Astrocyte (in vitro differentiated cells and primary cell): ENCODE measurements around the gene EVI2B. TPM values are rescaled to one million over a fixed set of nuclear protein-coding genes. Genes with fewer than 3 reads are reported as not detected.

Source experiments
- DNase-seq: peaks from one replicate; pipeline ENCODE4 v3.0.0-alpha.2; 2010; ENCODE audit warnings: low read depth
- FAIRE-seq: peaks from 2 replicates; lab custom pipeline; 2011; peaks lifted over from hg19 to GRCh38; lab: Jason Lieb, UNC
- H2AFZ ChIP-seq: 2 replicates; pipeline ENCODE4 v1.6.0; 2012; ENCODE audit warnings: low read depth, low read length, inconsistent platforms
- H3K27ac ChIP-seq: 2 replicates; pipeline ENCODE4 v1.5.1; 2011; ENCODE audit warnings: low read depth, low read length, inconsistent platforms
- H3K27me3 ChIP-seq: 2 replicates; pipeline ENCODE4 v1.6.0; 2011; ENCODE audit warnings: low read length, inconsistent platforms; ENCODE audit not compliant: insufficient read depth
- H3K36me3 ChIP-seq: 2 replicates; pipeline ENCODE4 v1.5.1; 2011; ENCODE audit warnings: low read length, inconsistent platforms; ENCODE audit not compliant: insufficient read depth
- H3K4me1 ChIP-seq: 2 replicates; pipeline ENCODE4 v1.5.1; 2011; ENCODE audit warnings: low read length, inconsistent platforms; ENCODE audit not compliant: insufficient read depth
- H3K4me2 ChIP-seq: 2 replicates; pipeline ENCODE4 v1.6.0; 2012; ENCODE audit warnings: low read length, inconsistent platforms
- H3K4me3 ChIP-seq: 2 replicates; pipeline ENCODE4 v1.5.1; 2011; ENCODE audit warnings: low read depth, mild to moderate bottlenecking, low read length, inconsistent platforms; ENCODE audit not compliant: insufficient read depth
- H3K79me2 ChIP-seq: 2 replicates; pipeline ENCODE4 v1.6.0; 2012; ENCODE audit warnings: mild to moderate bottlenecking, low read length, inconsistent platforms; ENCODE audit not compliant: insufficient read depth
- H3K9ac ChIP-seq: 2 replicates; pipeline ENCODE4 v1.6.0; 2012; ENCODE audit warnings: mild to moderate bottlenecking, low read length, inconsistent platforms
- H3K9me3 ChIP-seq: 2 replicates; pipeline ENCODE4 v1.5.1; 2012; ENCODE audit warnings: low read depth, mild to moderate bottlenecking, low read length, inconsistent platforms; ENCODE audit not compliant: insufficient read depth
- H4K20me1 ChIP-seq: 2 replicates; pipeline ENCODE4 v1.6.0; 2012; ENCODE audit warnings: low read length, inconsistent platforms; ENCODE audit not compliant: insufficient read depth
- H3K27ac Mint-ChIP-seq: one replicate; pipeline ENCODE4 v1.8.0; 2021; ENCODE audit warnings: mild to moderate bottlenecking, mixed read lengths; ENCODE audit not compliant: unreplicated experiment
- H3K27me3 Mint-ChIP-seq: one replicate; pipeline ENCODE4 v1.8.0; 2021; ENCODE audit warnings: low read depth, mixed read lengths; ENCODE audit not compliant: unreplicated experiment
- H3K36me3 Mint-ChIP-seq: one replicate; pipeline ENCODE4 v1.8.0; 2021; ENCODE audit warnings: low read depth, mixed read lengths; ENCODE audit not compliant: unreplicated experiment
- H3K4me1 Mint-ChIP-seq: one replicate; pipeline ENCODE4 v1.8.0; 2021; ENCODE audit warnings: low read depth, mixed read lengths; ENCODE audit not compliant: unreplicated experiment
- H3K4me3 Mint-ChIP-seq: one replicate; pipeline ENCODE4 v1.8.0; 2021; ENCODE audit warnings: mild to moderate bottlenecking, moderate library complexity, mixed read lengths; ENCODE audit not compliant: unreplicated experiment
- H3K9me3 Mint-ChIP-seq: one replicate; pipeline ENCODE4 v1.8.0; 2021; ENCODE audit warnings: mild to moderate bottlenecking, mixed read lengths; ENCODE audit not compliant: unreplicated experiment
- EZH2 ChIP-seq: IDR thresholded peaks from 2 replicates; pipeline ENCODE4 v1.6.1; 2012; ENCODE audit warnings: mild to moderate bottlenecking, low read length, inconsistent platforms; ENCODE audit not compliant: insufficient read depth
- total RNA-seq: library from RNA; stranded (reverse); gene quantifications from 2 replicates; pipeline ENCODE4 v1.2.1, GENCODE V29; 2021
- TF ChIP-seq, protein P1 (sequence below): IDR thresholded peaks from 2 replicates; pipeline ENCODE4 v1.5.1; 2011; ENCODE audit warnings: low read depth, mild to moderate bottlenecking, inconsistent platforms, low read length, moderate library complexity; ENCODE audit not compliant: insufficient read depth

The EVI2B gene
- total RNA-seq, 1 donor from 2014 or later = 0.11 TPM

DNA sequence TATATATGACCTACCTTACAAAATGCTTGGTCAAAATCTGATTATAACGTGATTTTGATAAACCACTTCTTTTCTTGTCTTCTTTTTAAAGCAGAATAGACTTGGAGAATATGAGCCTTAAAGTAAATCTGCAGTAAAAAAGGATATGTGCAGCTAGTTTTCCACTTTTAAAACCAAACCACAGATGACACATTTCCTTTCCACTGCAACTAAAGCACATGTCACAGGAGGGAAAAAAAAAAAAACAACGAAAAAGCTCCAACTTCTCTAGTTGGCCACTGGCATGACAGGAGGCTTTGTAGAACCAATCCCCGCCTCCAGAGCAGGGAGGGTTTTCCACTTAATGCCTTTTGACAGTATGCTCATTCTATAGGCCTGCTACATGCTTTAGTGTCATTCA lies 7.6 kb upstream of the EVI2B start, which contains the start of gene EVI2A:
TSS of gene EVI2A (minus strand) at position 142 of the 400 bp plus-strand sequence. CDS start 2,609 bp downstream, outside the sequence.
- peak within 1 kb of the TSS; percentile 42 for H3K9ac ChIP-seq
- peak within 1 kb of the TSS; percentile 75 for H3K4me2 ChIP-seq
- Mint-ChIP-seq H3K27ac (peak within 1 kb of the TSS; percentile 66), H3K9me3 (no peaks in the 10 kb centered on the region), H3K27me3 (no peaks in the 10 kb centered on the region), H3K4me1 (peaks cover 27% of the 10 kb centered on the region), H3K4me3 (no peak within 1 kb of the TSS), H3K36me3 (peaks cover 10% of the 10 kb centered on the region)
- DNase-seq (peak; percentile 86), FAIRE-seq (peak; percentile 41)
- H3K4me3 ChIP-seq = peak within 1 kb of the TSS; percentile 36
- H3K9me3 ChIP-seq = no peaks in the 10 kb centered on the region
- H3K4me1 ChIP-seq = peaks cover 16% of the 10 kb centered on the region
- no peak for TF ChIP-seq EZH2
- TF ChIP-seq, protein P1, sequence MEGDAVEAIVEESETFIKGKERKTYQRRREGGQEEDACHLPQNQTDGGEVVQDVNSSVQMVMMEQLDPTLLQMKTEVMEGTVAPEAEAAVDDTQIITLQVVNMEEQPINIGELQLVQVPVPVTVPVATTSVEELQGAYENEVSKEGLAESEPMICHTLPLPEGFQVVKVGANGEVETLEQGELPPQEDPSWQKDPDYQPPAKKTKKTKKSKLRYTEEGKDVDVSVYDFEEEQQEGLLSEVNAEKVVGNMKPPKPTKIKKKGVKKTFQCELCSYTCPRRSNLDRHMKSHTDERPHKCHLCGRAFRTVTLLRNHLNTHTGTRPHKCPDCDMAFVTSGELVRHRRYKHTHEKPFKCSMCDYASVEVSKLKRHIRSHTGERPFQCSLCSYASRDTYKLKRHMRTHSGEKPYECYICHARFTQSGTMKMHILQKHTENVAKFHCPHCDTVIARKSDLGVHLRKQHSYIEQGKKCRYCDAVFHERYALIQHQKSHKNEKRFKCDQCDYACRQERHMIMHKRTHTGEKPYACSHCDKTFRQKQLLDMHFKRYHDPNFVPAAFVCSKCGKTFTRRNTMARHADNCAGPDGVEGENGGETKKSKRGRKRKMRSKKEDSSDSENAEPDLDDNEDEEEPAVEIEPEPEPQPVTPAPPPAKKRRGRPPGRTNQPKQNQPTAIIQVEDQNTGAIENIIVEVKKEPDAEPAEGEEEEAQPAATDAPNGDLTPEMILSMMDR = no peak
- peaks cover 3% of the 10 kb centered on the region for H3K79me2 ChIP-seq
- H3K27me3 ChIP-seq = no peaks in the 10 kb centered on the region
- H2AFZ ChIP-seq = no peak within 1 kb of the TSS
- H4K20me1 ChIP-seq = peaks cover 5% of the 10 kb centered on the region
- peak within 1 kb of the TSS; percentile 50 for H3K27ac ChIP-seq
- H3K36me3 ChIP-seq = peaks cover 3% of the 10 kb centered on the region

DNA sequence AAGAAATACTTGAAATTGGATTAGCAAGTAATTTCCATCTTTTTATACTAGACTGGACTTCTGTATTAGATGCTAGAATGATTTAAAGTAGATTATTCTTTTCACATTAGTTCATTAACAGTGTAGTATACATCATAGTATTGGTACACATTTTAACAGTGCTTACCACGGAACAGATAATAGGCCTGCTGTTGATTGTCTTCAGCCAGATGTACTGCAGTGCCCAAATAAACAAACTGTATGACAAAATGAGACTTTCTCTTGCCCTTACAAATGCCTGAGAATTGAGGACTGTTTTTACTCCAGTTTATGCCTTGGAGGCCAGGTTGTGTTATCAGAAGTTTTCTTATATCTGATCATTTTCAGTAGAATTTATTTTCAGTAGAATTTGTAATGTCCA lies 6.9 kb upstream of the EVI2B start:
- Histone ChIP-seq H2AFZ (no peak overlapping the region), H3K27me3 (no peaks in the 10 kb centered on the region), H3K79me2 (peaks cover 3% of the 10 kb centered on the region), H3K4me2 (peak overlapping the region; percentile 75), H3K9me3 (no peaks in the 10 kb centered on the region), H4K20me1 (peaks cover 5% of the 10 kb centered on the region), H3K4me1 (peaks cover 16% of the 10 kb centered on the region), H3K27ac (peak overlapping the region; percentile 50), H3K36me3 (no peaks in the 10 kb centered on the region), H3K4me3 (peak overlapping the region; percentile 36), H3K9ac (peak overlapping the region; percentile 42)
- no peaks in the 10 kb centered on the region for H3K9me3 Mint-ChIP-seq
- peaks cover 6% of the 10 kb centered on the region for H3K36me3 Mint-ChIP-seq
- FAIRE-seq (no peak), DNase-seq (peak; percentile 12)
- H3K4me3 Mint-ChIP-seq = no peak overlapping the region
- H3K27ac Mint-ChIP-seq = peak overlapping the region; percentile 66
- H3K27me3 Mint-ChIP-seq = no peaks in the 10 kb centered on the region
- peaks cover 27% of the 10 kb centered on the region for H3K4me1 Mint-ChIP-seq
- TF ChIP-seq, protein P1 = no peak
- no peak for TF ChIP-seq EZH2

DNA sequence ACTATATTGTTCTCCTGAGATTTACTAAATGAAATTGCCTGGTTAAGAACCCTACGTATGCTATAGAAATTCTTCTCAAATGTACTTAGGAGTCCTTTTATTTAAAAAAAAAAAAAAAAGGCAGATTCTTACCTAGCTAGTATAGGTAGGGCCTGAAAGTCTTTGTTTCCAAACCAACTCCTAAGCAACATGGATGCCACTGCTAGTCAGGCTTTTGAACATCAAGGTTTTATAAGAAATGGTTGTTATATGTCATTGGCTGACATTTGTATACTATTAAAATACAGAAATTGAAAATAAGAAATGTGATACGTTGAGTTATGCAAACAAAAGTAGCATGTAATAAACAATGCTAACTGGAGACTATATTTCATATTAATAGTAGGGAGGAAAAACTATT lies 6.4 kb upstream of the EVI2B start:
- Histone ChIP-seq H3K9ac (no peak overlapping the region), H3K79me2 (peaks cover 3% of the 10 kb centered on the region), H3K27ac (no peak overlapping the region), H3K4me1 (peaks cover 16% of the 10 kb centered on the region), H3K4me3 (no peak overlapping the region), H4K20me1 (peaks cover 3% of the 10 kb centered on the region), H3K9me3 (no peaks in the 10 kb centered on the region), H2AFZ (no peak overlapping the region), H3K27me3 (no peaks in the 10 kb centered on the region), H3K36me3 (no peaks in the 10 kb centered on the region), H3K4me2 (peak overlapping the region; percentile 75)
- FAIRE-seq = no peak
- H3K27ac Mint-ChIP-seq = no peak overlapping the region
- H3K27me3 Mint-ChIP-seq = no peaks in the 10 kb centered on the region
- H3K4me3 Mint-ChIP-seq = no peak overlapping the region
- no peak for DNase-seq
- peaks cover 5% of the 10 kb centered on the region for H3K36me3 Mint-ChIP-seq
- H3K4me1 Mint-ChIP-seq = peaks cover 27% of the 10 kb centered on the region
- no peaks in the 10 kb centered on the region for H3K9me3 Mint-ChIP-seq
- TF ChIP-seq EZH2 = no peak
- TF ChIP-seq, protein P1 = no peak
